ENCODE measurements around the gene TRMT112. TPM values are rescaled to one million over a fixed set of nuclear protein-coding genes. Genes with fewer than 3 reads are reported as not detected.

TRMT112 gene
- total and polyA plus RNA-seq, 2 experiments from 2014 or later: 298 to 927 TPM

GRCh38 chr11:64347193-64347867, 30.0 kb upstream of the TRMT112 start:
- H3K4me3 ChIP-seq: no peak overlapping the region
- H3K27ac Mint-ChIP-seq: no peak overlapping the region
- TF ChIP-seq CREB1 (CRISPR knock-in tag; IDR thresholded peaks at IDR 0.05; ENCODE audit: low read depth) (no peak), ZNF462 (CRISPR knock-in tag; IDR thresholded peaks at IDR 0.05) (no peak), POLR2AphosphoS5 (IDR thresholded peaks at IDR 0.05; ENCODE audit: low read depth) (no peak), CTCF (conservative IDR thresholded peaks at IDR 0.05; ENCODE audit: low read depth in 2 of 2) (no peak), ZNF331 (CRISPR knock-in tag; IDR thresholded peaks at IDR 0.05; ENCODE audit: low read depth) (no peak), STAT1 (IDR thresholded peaks at IDR 0.05; ENCODE audit: unreplicated experiment) (no peak), JUNB (IDR thresholded peaks at IDR 0.05; ENCODE audit: unreplicated experiment) (no peak), REST (IDR thresholded peaks at IDR 0.05; ENCODE audit: unreplicated experiment) (no peak), ZNF114 (CRISPR knock-in tag; IDR thresholded peaks at IDR 0.05) (no peak), NANOG (IDR thresholded peaks at IDR 0.05; ENCODE audit: borderline replicate concordance) (no peak), EZH2phosphoT487 (IDR thresholded peaks at IDR 0.05; ENCODE audit: unreplicated experiment) (no peak), EZH2 (IDR thresholded peaks at IDR 0.05; ENCODE audit: low read depth, unreplicated experiment) (no peak), ETS1 (IDR thresholded peaks at IDR 0.05) (no peak)
- H3K9me2 ChIP-seq (ENCODE audit: insufficient read depth): no peaks in the 10 kb centered on the region
- H3K36me3 Mint-ChIP-seq (ENCODE audit: low read depth): no peaks in the 10 kb centered on the region; the same call in 2 of the 3 replicates
- H3K9me3 Mint-ChIP-seq: no peaks in the 10 kb centered on the region
- peaks cover 2% of the 10 kb centered on the region; the same call in 2 of the 3 replicates for H3K4me1 Mint-ChIP-seq
- H4K20me1 ChIP-seq (replicated peaks; ENCODE audit: insufficient read depth): no peaks in the 10 kb centered on the region
- H3K4me3 Mint-ChIP-seq: no peak overlapping the region; the same call in 2 of the 3 replicates
- H3F3A ChIP-seq (replicated peaks; ENCODE audit: low read depth): no peaks in the 10 kb centered on the region
- H3K4me2 ChIP-seq: no peak overlapping the region
- H3K27me3 Mint-ChIP-seq (ENCODE audit: insufficient read depth, low read depth, poor library complexity): peaks cover 26% of the 10 kb centered on the region
- H3K4me1 ChIP-seq (ENCODE audit: insufficient read depth): no peaks in the 10 kb centered on the region; the same call in 1 of the 2 replicates
- ATAC-seq (no peak), DNase-seq (ENCODE audit: low spot score) (no peak)
- no peak overlapping the region for H2AFZ ChIP-seq
- H3K27ac ChIP-seq (ENCODE audit: low read depth): no peak overlapping the region
- H3K36me3 ChIP-seq (ENCODE audit: insufficient read depth): no peaks in the 10 kb centered on the region
- H3K79me2 ChIP-seq (replicated peaks; ENCODE audit: insufficient read depth): no peaks in the 10 kb centered on the region
- H3K27me3 ChIP-seq (ENCODE audit: insufficient read depth): no peaks in the 10 kb centered on the region

Data from GM23338 (cell line).